GM21390 (cell line): Measurements from ENCODE around the gene GSTA3.
"Not testable (repeated sequence)": the region's sequence is repeated elsewhere in the genome, so short reads cannot be mapped to it uniquely, and the experiment has no call there.

Experiments used
- ATAC-seq: cut with Tn5 transposase; IDR thresholded peaks from one replicate; pipeline ENCODE4 v1.9.1; 2021; ENCODE audit not compliant: unreplicated experiment

GSTA3 gene

DNA sequence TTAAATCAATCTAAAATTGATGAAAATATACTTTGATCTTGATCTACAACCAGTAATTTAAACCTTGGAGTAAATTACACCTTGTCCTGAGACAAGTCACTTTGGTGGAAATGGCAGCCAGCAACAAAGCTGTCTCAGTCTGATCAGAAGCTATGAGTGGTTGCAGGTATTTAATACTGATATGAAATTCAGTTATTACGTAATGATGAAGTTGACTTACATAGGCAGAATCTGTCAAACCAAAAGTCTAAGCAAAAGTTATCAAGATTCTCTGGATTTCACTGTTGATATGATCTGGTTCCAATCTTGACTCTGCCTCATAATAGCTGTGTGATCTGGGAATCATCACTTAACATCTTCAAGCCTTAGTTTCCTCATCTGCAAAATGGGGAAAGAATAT, 41.3 kb downstream of the GSTA3 start:
- ATAC-seq = no peak

DNA sequence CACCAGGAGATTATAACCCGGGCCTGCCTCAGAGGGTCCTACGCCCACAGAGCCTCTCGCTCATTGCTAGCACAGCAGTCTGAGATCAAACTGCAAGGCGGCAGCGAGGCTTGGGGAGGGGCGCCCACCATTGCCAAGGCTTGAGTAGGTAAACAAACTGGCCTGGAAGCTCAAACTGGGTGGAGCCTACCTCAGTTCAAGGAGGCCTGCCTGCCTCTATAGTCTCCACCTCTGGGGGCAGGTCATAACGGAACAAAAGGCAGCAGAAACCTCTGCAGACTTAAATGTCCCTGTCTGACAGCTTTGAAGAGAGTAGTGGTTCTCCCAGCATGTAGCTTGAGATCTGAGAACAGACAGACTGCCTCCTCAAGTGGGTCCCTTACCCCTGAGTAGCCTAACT, 48.3 kb downstream of the GSTA3 start:
- ATAC-seq = not testable (repeated sequence)

DNA sequence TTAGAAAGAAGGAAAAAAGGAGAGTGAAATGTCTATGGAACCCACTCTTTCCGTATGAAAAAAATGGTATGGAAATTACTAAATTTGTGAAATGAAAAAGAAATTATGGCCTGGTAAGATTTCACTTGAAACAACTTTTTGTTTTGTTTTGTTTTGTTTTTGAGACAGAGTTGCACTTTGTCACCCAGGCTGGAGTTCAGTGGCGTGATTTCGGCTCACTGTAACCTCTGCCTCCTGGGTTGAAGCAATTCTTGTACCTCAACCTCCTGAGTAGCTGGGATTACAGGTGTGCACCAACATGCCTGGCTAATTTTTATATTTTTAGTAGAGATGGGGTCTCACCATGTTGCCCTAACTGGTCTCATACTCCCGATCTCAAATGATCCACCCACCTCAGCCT, 51.1 kb downstream of the GSTA3 start:
- no peak for ATAC-seq

DNA sequence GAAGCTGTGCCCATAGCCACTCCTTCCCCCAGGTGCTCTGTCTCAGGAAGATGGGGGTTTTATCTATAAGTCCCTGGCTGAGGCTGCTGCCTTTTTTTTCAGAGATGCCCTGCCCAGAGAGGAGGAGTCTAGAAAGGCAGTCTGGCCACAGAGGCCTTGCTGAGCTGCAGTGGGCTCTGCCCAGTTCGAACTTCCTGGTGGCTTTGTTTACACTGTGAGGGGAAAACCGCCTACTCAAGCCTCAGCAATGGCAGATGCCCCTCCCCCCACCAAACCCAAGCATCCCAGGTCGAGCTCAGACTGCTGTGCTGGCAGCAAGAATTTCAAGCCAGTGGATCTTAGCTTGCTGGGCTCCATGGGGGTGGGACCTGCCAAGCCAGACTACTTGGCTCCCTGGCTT, 53.4 kb downstream of the GSTA3 start:
- not testable (repeated sequence) for ATAC-seq

DNA sequence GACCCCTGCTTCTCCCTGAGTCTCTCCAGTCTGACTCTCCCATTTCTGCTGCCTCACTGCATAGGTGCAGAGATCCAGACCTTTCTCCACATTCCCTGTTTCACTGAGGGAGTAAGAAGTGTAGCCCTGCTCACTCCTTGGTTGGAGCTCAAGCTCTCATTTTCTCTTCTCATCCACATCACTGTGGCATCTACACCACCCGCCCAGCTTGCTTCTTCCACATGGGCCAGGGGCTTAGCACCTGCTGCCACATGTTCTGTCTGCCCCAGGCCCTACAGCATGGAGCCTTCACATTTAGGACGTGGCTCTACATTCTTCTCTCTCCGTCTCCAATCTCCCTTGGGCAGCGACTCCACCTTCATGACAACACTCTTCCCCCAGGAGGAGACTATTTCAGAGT, 60.4 kb downstream of the GSTA3 start:
- ATAC-seq = no peak
